Ovary (tissue), 9 donors: ENCODE measurements around the gene SRC. TPM values are rescaled to one million over a fixed set of nuclear protein-coding genes. Genes with fewer than 3 reads are reported as not detected.

Experiments
- DNase-seq, 5 donors: peaks; one replicate each; pipeline ENCODE4 v3.0.0-alpha.2; 2019 to 2020
- H3K27ac ChIP-seq, 2 donors: fragments of 200-600 bp; one replicate each; pipeline versions ENCODE4 v1.5.1 to v1.8.0; 2019 to 2022
- H3K27me3 ChIP-seq: fragments of 200-600 bp; one replicate; pipeline ENCODE4 v1.8.0; 2022
- H3K36me3 ChIP-seq: fragments of 200-600 bp; sonication (generic); one replicate; pipeline ENCODE4 v1.5.1; 2019
- H3K4me1 ChIP-seq: one replicate; pipeline ENCODE4 v1.8.1; 2013; ENCODE audit warnings: mild to moderate bottlenecking, moderate library complexity; ENCODE audit not compliant: insufficient read depth
- H3K4me3 ChIP-seq: fragments of 200-600 bp; sonication (generic); one replicate; pipeline ENCODE4 v1.5.1; 2017
- H3K9me3 ChIP-seq, 2 donors: fragments of 200-600 bp in 1 of 2; sonication (generic) in 1 of 2; one replicate each; pipeline versions ENCODE4 v1.5.1 to v1.8.1; 2013 to 2019; ENCODE audit warnings: mild to moderate bottlenecking in 1 of 2, moderate library complexity in 1 of 2
- CTCF ChIP-seq, 3 donors: fragments of 450-650 bp in 2 of 3; fragments of 200-600 bp in 1 of 3; IDR thresholded peaks; one replicate each; pipeline versions ENCODE4 v1.5.1 to v1.8.0; 2016 to 2022; ENCODE audit warnings: antibody characterized with exemption in 3 of 3, mild to moderate bottlenecking in 1 of 3
- EP300 ChIP-seq: sonication (generic); formaldehyde crosslinking; IDR thresholded peaks from one replicate; pipeline ENCODE4 v1.6.1; 2017; ENCODE audit warnings: antibody characterized with exemption
- POLR2A ChIP-seq: fragments of 450-650 bp; IDR thresholded peaks from one replicate; pipeline ENCODE4 v1.6.1; 2017; ENCODE audit warnings: antibody characterized with exemption, mild to moderate bottlenecking, moderate library complexity
- WGBS, 3 donors: extraction: QIAGEN DNeasy Blood & Tissue Kit in 1 of 3; methylation state at CpG; one replicate each; pipeline versions ENCODE4 v1.1.5 to v1.1.7; 2013 to 2017; 5-methylcytosine and 5-hydroxymethylcytosine counted together
- intact Hi-C, 4 donors: fragments of 100-400 bp; cut with DNase I; formaldehyde crosslinking; loops; one replicate each; pipeline versions ENCODE4 v1.11.0 to v1.15.1; 2022 to 2023
- polyA plus RNA-seq, 2 donors: library from polyadenylated mRNA; stranded (reverse); fragments of 200-250 nt in 1 of 2; fragments of 350-450 nt in 1 of 2; fragmentation: Illumina TruSeq in 1 of 2; extraction: RNeasy Lipid Tissue Mini Kit (QIAGEN cat#74804) in 1 of 2; gene quantifications; one replicate each; pipeline ENCODE4 v1.2.3, GENCODE V29; 2013 to 2014
- total RNA-seq, 7 donors: library from RNA; depleted of rRNA in 2 of 7; stranded (reverse); fragments of >200 nt in 2 of 7; fragmentation: NEBNext Ultra II Directional in 3 of 7; extraction: Animal tissue kit (Norgen Biotek cat#: 25700) in 3 of 7; gene quantifications; one replicate each; pipeline versions ENCODE4 v1.1.0 to v1.2.4, GENCODE V29; 2016 to 2023
- donor health status: DM: no; HTN: no; CAD: no; lungs with moderate emphysema.
- donor health status: DM: no; HTN: no; CAD: no.
- donor health status: Bipolar disorder and iron deficiency.
- donor health status: DM: yes; HTN: yes; CAD: no.
- donor health status: DM: no; HTN: no; CAD: no.
- donor health status: DM: yes; HTN: yes; CAD: no.

Gene SRC
- total and polyA plus RNA-seq, 9 donors: 17.0 to 72.7 (median 34.7) TPM

DNA sequence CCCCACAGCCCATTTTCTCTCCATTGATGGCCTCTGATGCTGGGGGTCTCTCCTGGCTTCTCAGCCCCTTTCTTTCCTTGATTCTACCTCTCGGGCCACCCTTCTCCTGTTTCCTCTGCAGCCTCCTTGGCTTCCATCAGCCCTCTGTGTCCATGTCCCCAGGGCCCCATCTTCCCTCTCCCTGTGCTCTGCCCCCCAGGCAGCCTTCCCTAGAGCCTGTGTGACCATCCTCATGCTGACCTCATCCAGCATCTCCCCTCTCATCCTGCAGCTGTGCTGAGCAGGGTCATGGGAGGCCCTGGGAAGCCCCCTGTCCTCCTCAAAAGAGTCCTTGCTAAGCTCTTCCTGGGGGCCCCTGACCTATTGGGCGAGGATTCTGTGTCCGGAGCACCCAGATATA is 101.7 kb downstream of the SRC start:
- intact Hi-C loops: no loop called here
- no peak for TF ChIP-seq CTCF (IDR thresholded peaks at IDR 0.05)
- TF ChIP-seq EP300: no peak
- H3K36me3 ChIP-seq: no peaks in the 10 kb centered on the region
- no peak overlapping the region for H3K27ac ChIP-seq
- 81 to 87% (median 84%) methylated on average over 3 of the region's 3 CpGs for WGBS, 3 donors
- H3K27me3 ChIP-seq: no peaks in the 10 kb centered on the region
- no peak for DNase-seq
- H3K9me3 ChIP-seq: no peaks in the 10 kb centered on the region
- H3K4me3 ChIP-seq: no peak overlapping the region
- H3K4me1 ChIP-seq: no peaks in the 10 kb centered on the region

DNA sequence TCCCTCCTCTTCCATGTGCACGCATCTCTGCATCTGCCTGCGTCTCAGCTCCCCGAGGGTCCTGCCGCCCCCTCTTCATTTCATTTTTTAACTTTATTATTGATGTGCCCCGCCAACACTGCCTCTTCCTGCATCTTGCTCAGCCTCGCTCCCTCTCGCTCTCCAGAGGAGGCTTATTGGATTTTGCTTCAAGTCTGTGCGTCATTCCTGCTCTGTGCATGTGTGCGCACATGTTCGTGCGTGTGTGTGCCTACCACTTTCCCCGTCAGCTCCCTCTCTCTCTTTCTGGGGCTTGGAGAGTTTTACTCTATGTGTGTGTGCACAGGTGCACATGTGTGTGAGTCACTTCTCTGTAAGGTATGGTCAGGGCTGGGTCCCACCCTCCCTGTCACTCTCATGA is 103.3 kb downstream of the SRC start:
- Histone ChIP-seq H3K9me3 (no peaks in the 10 kb centered on the region), H3K27me3 (no peaks in the 10 kb centered on the region), H3K27ac (no peak overlapping the region), H3K4me1 (no peaks in the 10 kb centered on the region), H3K36me3 (no peaks in the 10 kb centered on the region), H3K4me3 (no peak overlapping the region)
- DNase-seq: no peak
- WGBS, 3 donors: 73 to 79% (median 75%) methylated on average over 12 of the region's 12 CpGs
- TF ChIP-seq POLR2A (no peak), EP300 (no peak)
- intact Hi-C loops: no loop called here

- Histone ChIP-seq H3K36me3 (no peaks in the 10 kb centered on the region), H3K9me3 (no peaks in the 10 kb centered on the region), H3K27ac (no peak overlapping the region), H3K4me3 (no peak overlapping the region), H3K27me3 (no peaks in the 10 kb centered on the region), H3K4me1 (no peaks in the 10 kb centered on the region)
- DNase-seq: no peak
- intact Hi-C loops: no loop called here
- TF ChIP-seq EP300: no peak
- no peak for TF ChIP-seq CTCF (IDR thresholded peaks at IDR 0.05)
- no peak for TF ChIP-seq POLR2A
Measured at GRCh38 chr20:37450344-37450743, 104.4 kb downstream of the SRC start.

DNA sequence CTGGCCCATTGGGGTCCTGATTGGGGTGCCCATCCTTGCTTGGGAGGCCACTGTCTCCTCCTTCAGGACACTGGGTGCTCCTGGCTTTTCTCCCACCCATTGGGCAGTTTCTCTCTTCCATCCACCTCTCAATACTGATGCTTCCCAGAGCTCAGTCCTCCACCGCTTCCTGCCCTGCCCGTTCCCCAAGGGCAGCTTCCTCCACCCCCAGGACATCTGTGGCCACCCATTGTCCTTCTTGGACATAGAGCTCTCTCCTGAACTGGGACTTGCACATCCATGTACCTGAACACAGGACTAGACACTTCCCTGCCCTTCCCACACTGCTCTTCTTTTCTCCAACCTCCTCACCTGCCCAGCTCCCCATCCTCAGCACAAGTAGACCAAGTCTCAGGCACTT is 105.7 kb downstream of the SRC start:
- DNase-seq: no peak
- WGBS, 3 donors: 85 to 91% (median 89%) methylated on average over 2 of the region's 2 CpGs
- Histone ChIP-seq H3K36me3 (no peaks in the 10 kb centered on the region), H3K4me1 (no peaks in the 10 kb centered on the region), H3K9me3 (no peaks in the 10 kb centered on the region), H3K4me3 (no peak overlapping the region), H3K27ac (no peak overlapping the region), H3K27me3 (no peaks in the 10 kb centered on the region)
- no peak for TF ChIP-seq CTCF (IDR thresholded peaks at IDR 0.05)
- TF ChIP-seq EP300: no peak
- TF ChIP-seq POLR2A: no peak
- intact Hi-C loops: no loop called here

- DNase-seq: no peak
- Histone ChIP-seq H3K4me1 (no peaks in the 10 kb centered on the region), H3K4me3 (no peak overlapping the region), H3K27ac (no peak overlapping the region), H3K9me3 (no peaks in the 10 kb centered on the region), H3K27me3 (no peaks in the 10 kb centered on the region), H3K36me3 (no peaks in the 10 kb centered on the region)
- no peak for TF ChIP-seq CTCF (IDR thresholded peaks at IDR 0.05)
- TF ChIP-seq POLR2A: no peak
- no peak for TF ChIP-seq EP300
- intact Hi-C loops: no loop called here
- 47 to 55% (median 50%) methylated on average over 3 of the region's 3 CpGs for WGBS, 3 donors
Measured at GRCh38 chr20:37452236-37452635, 106.3 kb downstream of the SRC start.
